GM19397 (cell line): ENCODE results near the gene ALG14.
"Not testable (repeated sequence)": the region's sequence is repeated elsewhere in the genome, so short reads cannot be mapped to it uniquely, and the experiment has no call there.

Experiments used
- ATAC-seq: cut with Tn5 transposase; IDR thresholded peaks from one replicate; pipeline ENCODE4 v1.9.1; 2021; ENCODE audit warnings: mild to moderate bottlenecking, moderate library complexity; ENCODE audit not compliant: unreplicated experiment

The ALG14 gene

GRCh38 chr1:95088303-95088702 is 15.6 kb upstream of the ALG14 start:
- ATAC-seq = no peak

- ATAC-seq = no peak
These were observed 14.3 kb upstream of the ALG14 start for GRCh38 chr1:95086949-95087533.

- no peak for ATAC-seq
These were observed 12.6 kb upstream of the ALG14 start for GRCh38 chr1:95085376-95085775.

GRCh38 chr1:95084317-95085176 is 11.8 kb upstream of the ALG14 start:
- peak; percentile 59 for ATAC-seq

GRCh38 chr1:95080879-95081278 is 8.1 kb upstream of the ALG14 start:
- ATAC-seq = no peak

- ATAC-seq = no peak
These were observed 7.7 kb upstream of the ALG14 start for GRCh38 chr1:95080446-95080845.

GRCh38 chr1:95076034-95076433 is 3.3 kb upstream of the ALG14 start:
- ATAC-seq = no peak

GRCh38 chr1:95073446-95073845 is 695 bp upstream of the ALG14 start:
- no peak for ATAC-seq

GRCh38 chr1:95072117-95072516 is 634 bp downstream of the ALG14 start:
- no peak for ATAC-seq

GRCh38 chr1:95071539-95071938 is 1.2 kb downstream of the ALG14 start:
- no peak for ATAC-seq

GRCh38 chr1:95069710-95070093 is 3.0 kb downstream of the ALG14 start:
- ATAC-seq = no peak

GRCh38 chr1:95068956-95069709 is 3.6 kb downstream of the ALG14 start:
- ATAC-seq = no peak

GRCh38 chr1:95067568-95067967 is 5.2 kb downstream of the ALG14 start:
- ATAC-seq = no peak

- ATAC-seq = no peak
These were observed 5.7 kb downstream of the ALG14 start for GRCh38 chr1:95067062-95067461.

GRCh38 chr1:95061445-95062006 is 11.2 kb downstream of the ALG14 start:
- no peak for ATAC-seq

GRCh38 chr1:95058974-95059373 is 13.8 kb downstream of the ALG14 start:
- no peak for ATAC-seq

- no peak for ATAC-seq
These were observed 15.4 kb downstream of the ALG14 start for GRCh38 chr1:95057351-95057750.

GRCh38 chr1:95049935-95050334 is 22.8 kb downstream of the ALG14 start:
- ATAC-seq = no peak

- ATAC-seq = no peak
These were observed 24.4 kb downstream of the ALG14 start for GRCh38 chr1:95048317-95048716.

GRCh38 chr1:95047624-95048023 is 25.1 kb downstream of the ALG14 start:
- ATAC-seq = not testable (repeated sequence)

GRCh38 chr1:95046359-95046758 is 26.4 kb downstream of the ALG14 start:
- ATAC-seq = no peak
